ENCODE measurements around the gene MRPL12. TPM values are rescaled to one million over a fixed set of nuclear protein-coding genes. Genes with fewer than 3 reads are reported as not detected.
A peak's percentile ranks its signal among the peaks of the same experiment; 100 is the strongest.

Gene MRPL12
- total and polyA plus RNA-seq, 9 of the 15 experiments (the other 6 are each of a cell fraction or from before 2014, with no cell fraction given), result 0.94 to 338 (median 100) TPM

- TF ChIP-seq, protein P1, sequence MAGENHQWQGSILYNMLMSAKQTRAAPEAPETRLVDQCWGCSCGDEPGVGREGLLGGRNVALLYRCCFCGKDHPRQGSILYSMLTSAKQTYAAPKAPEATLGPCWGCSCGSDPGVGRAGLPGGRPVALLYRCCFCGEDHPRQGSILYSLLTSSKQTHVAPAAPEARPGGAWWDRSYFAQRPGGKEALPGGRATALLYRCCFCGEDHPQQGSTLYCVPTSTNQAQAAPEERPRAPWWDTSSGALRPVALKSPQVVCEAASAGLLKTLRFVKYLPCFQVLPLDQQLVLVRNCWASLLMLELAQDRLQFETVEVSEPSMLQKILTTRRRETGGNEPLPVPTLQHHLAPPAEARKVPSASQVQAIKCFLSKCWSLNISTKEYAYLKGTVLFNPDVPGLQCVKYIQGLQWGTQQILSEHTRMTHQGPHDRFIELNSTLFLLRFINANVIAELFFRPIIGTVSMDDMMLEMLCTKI (IDR thresholded peaks at IDR 0.05; ENCODE audit: partially characterized antibody), result no peak
- no peak for TF ChIP-seq RBM14 (IDR thresholded peaks at IDR 0.05; ENCODE audit: borderline replicate concordance, insufficient read depth, low read depth, low read length)
- peak in 1 of 2 experiments; percentile 63; a peak in 2 of 4 replicates for TF ChIP-seq MAZ (CRISPR knock-in tag; conservative IDR thresholded peaks at IDR 0.05 in 1 of 2, IDR thresholded peaks at IDR 0.05 in 1 of 2)
- TF ChIP-seq, protein P2, sequence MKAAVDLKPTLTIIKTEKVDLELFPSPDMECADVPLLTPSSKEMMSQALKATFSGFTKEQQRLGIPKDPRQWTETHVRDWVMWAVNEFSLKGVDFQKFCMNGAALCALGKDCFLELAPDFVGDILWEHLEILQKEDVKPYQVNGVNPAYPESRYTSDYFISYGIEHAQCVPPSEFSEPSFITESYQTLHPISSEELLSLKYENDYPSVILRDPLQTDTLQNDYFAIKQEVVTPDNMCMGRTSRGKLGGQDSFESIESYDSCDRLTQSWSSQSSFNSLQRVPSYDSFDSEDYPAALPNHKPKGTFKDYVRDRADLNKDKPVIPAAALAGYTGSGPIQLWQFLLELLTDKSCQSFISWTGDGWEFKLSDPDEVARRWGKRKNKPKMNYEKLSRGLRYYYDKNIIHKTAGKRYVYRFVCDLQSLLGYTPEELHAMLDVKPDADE (conservative IDR thresholded peaks at IDR 0.05; ENCODE audit: control insufficient read depth, low read depth, low read length), result no peak
- no peak for TF ChIP-seq ZNF274 (IDR thresholded peaks at IDR 0.05; ENCODE audit: borderline replicate concordance, low read depth, low read length)
- no peak for TF ChIP-seq ZNF778 (CRISPR knock-in tag; IDR thresholded peaks at IDR 0.05)
- no peak for TF ChIP-seq NR3C1 (CRISPR knock-in tag; IDR thresholded peaks at IDR 0.05)
- TF ChIP-seq ZNF174 (CRISPR knock-in tag; IDR thresholded peaks at IDR 0.05), result no peak
- peak in 1 of 2 experiments; percentile 77; a peak in 2 of 4 replicates for TF ChIP-seq SRF (CRISPR knock-in tag; IDR thresholded peaks at IDR 0.05)
- TF ChIP-seq DEAF1 (CRISPR knock-in tag; IDR thresholded peaks at IDR 0.05), result no peak
- TF ChIP-seq ZNF445 (CRISPR knock-in tag; IDR thresholded peaks at IDR 0.05; ENCODE audit: low read depth), result peak; percentile 61; the same call in 1 of the 2 replicates
- no peak for TF ChIP-seq PREB (CRISPR knock-in tag; IDR thresholded peaks at IDR 0.05)
- TF ChIP-seq TAL1 (IDR thresholded peaks at IDR 0.05), result no peak
- TF ChIP-seq, protein P3, sequence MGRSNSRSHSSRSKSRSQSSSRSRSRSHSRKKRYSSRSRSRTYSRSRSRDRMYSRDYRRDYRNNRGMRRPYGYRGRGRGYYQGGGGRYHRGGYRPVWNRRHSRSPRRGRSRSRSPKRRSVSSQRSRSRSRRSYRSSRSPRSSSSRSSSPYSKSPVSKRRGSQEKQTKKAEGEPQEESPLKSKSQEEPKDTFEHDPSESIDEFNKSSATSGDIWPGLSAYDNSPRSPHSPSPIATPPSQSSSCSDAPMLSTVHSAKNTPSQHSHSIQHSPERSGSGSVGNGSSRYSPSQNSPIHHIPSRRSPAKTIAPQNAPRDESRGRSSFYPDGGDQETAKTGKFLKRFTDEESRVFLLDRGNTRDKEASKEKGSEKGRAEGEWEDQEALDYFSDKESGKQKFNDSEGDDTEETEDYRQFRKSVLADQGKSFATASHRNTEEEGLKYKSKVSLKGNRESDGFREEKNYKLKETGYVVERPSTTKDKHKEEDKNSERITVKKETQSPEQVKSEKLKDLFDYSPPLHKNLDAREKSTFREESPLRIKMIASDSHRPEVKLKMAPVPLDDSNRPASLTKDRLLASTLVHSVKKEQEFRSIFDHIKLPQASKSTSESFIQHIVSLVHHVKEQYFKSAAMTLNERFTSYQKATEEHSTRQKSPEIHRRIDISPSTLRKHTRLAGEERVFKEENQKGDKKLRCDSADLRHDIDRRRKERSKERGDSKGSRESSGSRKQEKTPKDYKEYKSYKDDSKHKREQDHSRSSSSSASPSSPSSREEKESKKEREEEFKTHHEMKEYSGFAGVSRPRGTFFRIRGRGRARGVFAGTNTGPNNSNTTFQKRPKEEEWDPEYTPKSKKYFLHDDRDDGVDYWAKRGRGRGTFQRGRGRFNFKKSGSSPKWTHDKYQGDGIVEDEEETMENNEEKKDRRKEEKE (IDR thresholded peaks at IDR 0.05; ENCODE audit: borderline replicate concordance in 1 of 2, control insufficient read depth in 1 of 2, low read depth in 2 of 2, low read length in 1 of 2), result no peak
- TF ChIP-seq FOXP1 (CRISPR knock-in tag; IDR thresholded peaks at IDR 0.05), result no peak
- TF ChIP-seq, protein P4, sequence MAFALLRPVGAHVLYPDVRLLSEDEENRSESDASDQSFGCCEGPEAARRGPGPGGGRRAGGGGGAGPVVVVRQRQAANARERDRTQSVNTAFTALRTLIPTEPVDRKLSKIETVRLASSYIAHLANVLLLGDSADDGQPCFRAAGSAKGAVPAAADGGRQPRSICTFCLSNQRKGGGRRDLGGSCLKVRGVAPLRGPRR (CRISPR knock-in tag; IDR thresholded peaks at IDR 0.05), result peak; percentile 70; the same call in 1 of the 2 replicates
These were observed 37.7 kb upstream of the MRPL12 start (continued) for GRCh38 chr17:81665205-81666091.
